ENCODE data around the gene PRRC2B. TPM values are rescaled to one million over a fixed set of nuclear protein-coding genes. Genes with fewer than 3 reads are reported as not detected.
"Not testable (repeated sequence)": the region's sequence is repeated elsewhere in the genome, so short reads cannot be mapped to it uniquely, and the experiment has no call there.

Gene PRRC2B
- total and polyA plus RNA-seq, 2 experiments from 2014 or later, result 30.9 to 53.7 TPM

DNA sequence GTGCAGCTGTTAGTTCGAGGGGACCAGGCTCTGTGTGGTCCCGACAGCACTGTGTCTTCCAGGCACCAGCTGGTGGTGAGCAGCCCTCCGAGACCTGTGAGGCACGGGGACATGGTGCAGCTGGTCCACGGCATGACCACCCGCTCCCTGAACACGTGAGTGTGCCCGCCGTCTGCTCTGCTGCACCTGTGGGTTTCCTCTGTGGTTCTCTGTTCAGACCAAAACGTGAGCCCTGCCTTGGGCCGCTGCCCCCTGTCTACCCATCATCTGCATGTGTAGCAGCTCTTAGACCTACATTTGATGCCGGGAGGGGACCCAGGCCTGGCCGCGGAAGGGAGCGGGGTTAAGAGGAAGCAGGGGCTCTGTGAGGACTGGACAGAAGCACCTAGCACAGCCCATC is 119.3 kb downstream of the PRRC2B start:
- Histone ChIP-seq H3K79me2 (ENCODE audit: insufficient read depth) (no peaks in the 10 kb centered on the region), H3F3A (ENCODE audit: insufficient read depth) (no peaks in the 10 kb centered on the region), H3K4me2 (ENCODE audit: unreplicated experiment) (no peak overlapping the region), H3K4me1 (ENCODE audit: insufficient read depth) (no peaks in the 10 kb centered on the region), H4K20me1 (ENCODE audit: insufficient read depth) (no peaks in the 10 kb centered on the region), H3K9me2 (ENCODE audit: insufficient read depth) (no peaks in the 10 kb centered on the region), H3K27ac (no peak overlapping the region), H2AFZ (no peak overlapping the region), H3K4me3 (no peak overlapping the region), H3K27me3 (replicated peaks; ENCODE audit: insufficient read depth) (no peaks in the 10 kb centered on the region), H3K9ac (no peak overlapping the region), H3K36me3 (ENCODE audit: low read depth) (no peaks in the 10 kb centered on the region; the same call in 1 of the 2 replicates), H3K9me3 (ENCODE audit: low read depth) (no peaks in the 10 kb centered on the region)
- no peak for DNase-seq
- WGBS, 2 experiments (ENCODE audit: low coverage in 1 of 2, low lambda C conversion rate in 2 of 2, missing lambda C conversion rate in 2 of 2), result 95 to 96% methylated on average over 15 of the region's 15 CpGs
- TF ChIP-seq EZH2 (IDR thresholded peaks at IDR 0.05; ENCODE audit: insufficient read depth, poor library complexity, severe bottlenecking), result no peak
- no peak for TF ChIP-seq EZH2phosphoT487 (IDR thresholded peaks at IDR 0.05; ENCODE audit: insufficient read depth, low read depth)
- in situ Hi-C loops (cut with MboI), result no loop called here

DNA sequence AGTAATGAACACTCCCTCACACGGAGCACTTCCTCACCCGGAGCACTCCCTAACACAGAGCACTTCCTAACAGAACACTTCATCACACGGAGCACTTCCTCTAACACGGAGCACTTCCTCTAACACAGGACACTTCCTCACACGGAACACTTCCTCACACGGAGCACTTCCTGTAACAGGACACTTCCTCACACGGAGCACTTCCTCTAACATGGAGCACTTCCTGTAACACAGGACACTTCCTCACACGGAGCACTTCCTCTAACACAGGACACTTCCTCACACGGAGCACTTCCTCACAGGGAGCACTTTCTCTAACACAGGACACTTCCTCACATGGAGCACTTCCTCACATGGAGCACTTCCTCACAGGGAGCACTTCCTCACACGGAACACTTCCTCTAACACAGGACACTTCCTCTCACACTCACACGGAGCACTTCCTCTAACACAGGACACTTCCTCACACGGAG is 121.7 kb downstream of the PRRC2B start:
- in situ Hi-C loops (cut with MboI); H3F3A ChIP-seq (ENCODE audit: insufficient read depth); H3K79me2 ChIP-seq (ENCODE audit: insufficient read depth); H3K9me2 ChIP-seq (ENCODE audit: insufficient read depth); DNase-seq; H4K20me1 ChIP-seq (ENCODE audit: insufficient read depth); H3K4me2 ChIP-seq (ENCODE audit: unreplicated experiment); H3K4me1 ChIP-seq (ENCODE audit: insufficient read depth); H3K27ac ChIP-seq; H3K36me3 ChIP-seq (ENCODE audit: low read depth); H3K27me3 ChIP-seq (replicated peaks; ENCODE audit: insufficient read depth); H3K4me3 ChIP-seq; H3K9ac ChIP-seq; H2AFZ ChIP-seq; H3K9me3 ChIP-seq (ENCODE audit: low read depth): not testable (repeated sequence)
- 91 to 95% methylated on average over 7 to 12 of the region's 12 CpGs for WGBS, 2 experiments (ENCODE audit: low coverage in 1 of 2, low lambda C conversion rate in 2 of 2, missing lambda C conversion rate in 2 of 2)

GRCh38 chr9:131516100-131516499 is 122.2 kb downstream of the PRRC2B start:
- WGBS, 2 experiments (ENCODE audit: low coverage in 1 of 2, low lambda C conversion rate in 2 of 2, missing lambda C conversion rate in 2 of 2), result 92 to 93% methylated on average over 13 to 15 of the region's 15 CpGs
- H2AFZ ChIP-seq, result no peak overlapping the region

DNA sequence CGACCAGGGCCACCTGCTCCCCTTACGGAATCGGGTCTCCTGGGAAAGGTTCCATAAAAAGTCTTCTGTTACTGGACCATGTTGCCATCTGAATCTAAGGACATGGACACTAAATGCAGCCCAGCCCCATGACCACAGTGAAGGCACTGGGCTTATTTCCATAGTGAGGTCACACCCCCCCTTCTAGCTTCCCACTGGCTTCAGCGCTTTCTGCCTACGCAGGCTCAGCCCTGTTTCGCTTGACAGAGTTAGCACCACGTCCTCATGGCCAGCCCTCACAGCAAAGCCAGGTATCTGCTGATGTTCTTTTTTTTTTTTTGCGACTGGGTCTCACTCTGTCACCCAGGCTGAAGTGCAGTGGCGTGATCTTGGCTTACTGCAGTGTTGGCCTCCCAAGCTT is 123.0 kb downstream of the PRRC2B start:
- in situ Hi-C loops (cut with MboI), result no loop called here
- Histone ChIP-seq H3K9me3 (ENCODE audit: low read depth) (no peaks in the 10 kb centered on the region), H3K4me3 (no peak overlapping the region), H3K27me3 (replicated peaks; ENCODE audit: insufficient read depth) (no peaks in the 10 kb centered on the region), H3K79me2 (ENCODE audit: insufficient read depth) (no peaks in the 10 kb centered on the region), H3K9me2 (ENCODE audit: insufficient read depth) (no peaks in the 10 kb centered on the region), H3K27ac (no peak overlapping the region), H4K20me1 (ENCODE audit: insufficient read depth) (no peaks in the 10 kb centered on the region), H2AFZ (no peak overlapping the region), H3K4me1 (ENCODE audit: insufficient read depth) (no peaks in the 10 kb centered on the region), H3K9ac (no peak overlapping the region), H3K36me3 (ENCODE audit: low read depth) (peaks cover 6% of the 10 kb centered on the region), H3K4me2 (ENCODE audit: unreplicated experiment) (no peak overlapping the region), H3F3A (ENCODE audit: insufficient read depth) (no peaks in the 10 kb centered on the region)
- DNase-seq, result no peak
- 93 to 97% methylated on average over 9 of the region's 9 CpGs for WGBS, 2 experiments (ENCODE audit: low coverage in 1 of 2, low lambda C conversion rate in 2 of 2, missing lambda C conversion rate in 2 of 2)
- TF ChIP-seq EZH2phosphoT487 (IDR thresholded peaks at IDR 0.05; ENCODE audit: insufficient read depth, low read depth), result no peak
- TF ChIP-seq EZH2 (IDR thresholded peaks at IDR 0.05; ENCODE audit: insufficient read depth, poor library complexity, severe bottlenecking), result no peak

More at GRCh38 chr9:131516100-131516499, 122.2 kb downstream of the PRRC2B start:
- Histone ChIP-seq H3K9ac (no peak overlapping the region), H4K20me1 (ENCODE audit: insufficient read depth) (no peaks in the 10 kb centered on the region), H3K9me3 (ENCODE audit: low read depth) (no peaks in the 10 kb centered on the region), H3K36me3 (ENCODE audit: low read depth) (peaks cover 6% of the 10 kb centered on the region), H3F3A (ENCODE audit: insufficient read depth) (no peaks in the 10 kb centered on the region), H3K79me2 (ENCODE audit: insufficient read depth) (no peaks in the 10 kb centered on the region), H3K27ac (no peak overlapping the region), H3K27me3 (replicated peaks; ENCODE audit: insufficient read depth) (no peaks in the 10 kb centered on the region), H3K4me2 (ENCODE audit: unreplicated experiment) (no peak overlapping the region), H3K4me1 (ENCODE audit: insufficient read depth) (no peaks in the 10 kb centered on the region), H3K9me2 (ENCODE audit: insufficient read depth) (no peaks in the 10 kb centered on the region), H3K4me3 (no peak overlapping the region)
- in situ Hi-C loops (cut with MboI), result no loop called here
- no peak for TF ChIP-seq EZH2 (IDR thresholded peaks at IDR 0.05; ENCODE audit: insufficient read depth, poor library complexity, severe bottlenecking)
- DNase-seq, result no peak

DNA sequence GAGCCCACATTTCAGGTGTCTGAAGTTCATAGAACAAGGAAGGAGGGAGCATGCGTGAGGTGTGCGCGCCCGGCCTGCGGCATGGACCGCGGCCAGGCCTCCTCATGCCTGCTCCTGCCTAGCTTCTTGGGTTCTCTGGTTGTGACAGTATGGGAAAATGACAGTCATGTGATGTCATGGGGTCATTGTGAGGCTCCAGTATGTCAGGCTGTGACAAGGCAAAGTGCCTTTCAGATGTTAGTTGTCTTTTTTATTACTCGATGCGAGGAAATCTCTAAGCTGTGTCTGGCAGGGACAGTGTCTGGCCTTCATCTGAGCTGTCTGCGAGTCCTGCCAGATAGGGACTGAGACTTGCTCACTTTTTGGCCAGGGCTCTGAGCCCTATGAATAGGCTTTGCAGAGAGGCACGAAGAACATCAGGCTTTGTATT is 123.9 kb downstream of the PRRC2B start:
- TF ChIP-seq EZH2phosphoT487 (IDR thresholded peaks at IDR 0.05; ENCODE audit: insufficient read depth, low read depth) (no peak), EZH2 (IDR thresholded peaks at IDR 0.05; ENCODE audit: insufficient read depth, poor library complexity, severe bottlenecking) (no peak)
- Histone ChIP-seq H3K27me3 (replicated peaks; ENCODE audit: insufficient read depth) (no peaks in the 10 kb centered on the region), H3F3A (ENCODE audit: insufficient read depth) (no peaks in the 10 kb centered on the region), H3K4me2 (ENCODE audit: unreplicated experiment) (no peak overlapping the region), H3K9me2 (ENCODE audit: insufficient read depth) (no peaks in the 10 kb centered on the region), H3K9ac (no peak overlapping the region), H3K4me3 (no peak overlapping the region), H3K27ac (no peak overlapping the region), H3K79me2 (ENCODE audit: insufficient read depth) (no peaks in the 10 kb centered on the region), H4K20me1 (ENCODE audit: insufficient read depth) (no peaks in the 10 kb centered on the region), H2AFZ (no peak overlapping the region), H3K9me3 (ENCODE audit: low read depth) (no peaks in the 10 kb centered on the region), H3K4me1 (ENCODE audit: insufficient read depth) (no peaks in the 10 kb centered on the region), H3K36me3 (ENCODE audit: low read depth) (peaks cover 6% of the 10 kb centered on the region)
- in situ Hi-C loops (cut with MboI), result no loop called here
- DNase-seq, result no peak
- 73 to 76% methylated on average over 11 of the region's 11 CpGs for WGBS, 2 experiments (ENCODE audit: low coverage in 1 of 2, low lambda C conversion rate in 2 of 2, missing lambda C conversion rate in 2 of 2)
